Sigmoid colon (tissue), 7 donors: ENCODE results near the gene GPS1. TPM values are rescaled to one million over a fixed set of nuclear protein-coding genes. Genes with fewer than 3 reads are reported as not detected.

Source experiments
- DNase-seq: peaks from one replicate; pipeline ENCODE4 v3.0.0-alpha.2; 2019
- H3K27ac ChIP-seq, 4 donors: fragments of 200-600 bp; sonication (generic); one replicate each; pipeline ENCODE4 v1.5.1; 2016 to 2019; ENCODE audit warnings: mild to moderate bottlenecking in 1 of 4
- H3K27me3 ChIP-seq, 3 donors: fragments of 200-600 bp; sonication (generic); one replicate each; pipeline ENCODE4 v1.5.1; 2019; ENCODE audit warnings: mild to moderate bottlenecking in 1 of 3
- H3K36me3 ChIP-seq, 4 donors: fragments of 200-600 bp; sonication (generic); one replicate each; pipeline ENCODE4 v1.5.1; 2016 to 2019
- H3K4me1 ChIP-seq, 4 donors: fragments of 200-600 bp; sonication (generic); one replicate each; pipeline ENCODE4 v1.5.1; 2017 to 2019
- H3K4me3 ChIP-seq, 4 donors: fragments of 200-600 bp; sonication (generic); one replicate each; pipeline ENCODE4 v1.5.1; 2017 to 2019; ENCODE audit warnings: mild to moderate bottlenecking in 2 of 4, moderate library complexity in 1 of 4
- H3K9me3 ChIP-seq, 4 donors: fragments of 200-600 bp in 3 of 4; sonication (generic) in 3 of 4; one replicate each; pipeline versions ENCODE4 v1.5.1 to v1.6.1; 2013 to 2019
- CTCF ChIP-seq, 4 experiments: fragments of 450-650 bp in 3 of 4; fragments of 200-600 bp in 1 of 4; IDR thresholded peaks; one replicate each; pipeline ENCODE4 v1.5.1; 2016 to 2019; ENCODE audit warnings: antibody characterized with exemption in 4 of 4, mild to moderate bottlenecking in 3 of 4, moderate library complexity in 2 of 4
- EP300 ChIP-seq, 4 donors: sonication (generic); formaldehyde crosslinking; IDR thresholded peaks; one replicate each; pipeline ENCODE4 v1.6.1; 2017; ENCODE audit warnings: antibody characterized with exemption in 4 of 4
- POLR2A ChIP-seq, 2 donors: fragments of 450-650 bp; IDR thresholded peaks; one replicate each; pipeline ENCODE4 v1.6.1; 2016; ENCODE audit warnings: antibody characterized with exemption in 2 of 2, mild to moderate bottlenecking in 2 of 2, moderate library complexity in 2 of 2
- POLR2AphosphoS5 ChIP-seq, 4 donors: sonication (generic); formaldehyde crosslinking; IDR thresholded peaks; one replicate each; pipeline ENCODE4 v1.6.1; 2017; ENCODE audit warnings: antibody characterized with exemption in 4 of 4
- WGBS, 2 donors: extraction: QIAGEN DNeasy Blood & Tissue Kit; methylation state at CpG; one replicate each; pipeline ENCODE4 v1.1.7; 2013; 5-methylcytosine and 5-hydroxymethylcytosine counted together
- intact Hi-C: fragments of 100-400 bp; cut with DNase I; formaldehyde crosslinking; loops from one replicate; pipeline ENCODE4 v1.15.1; 2023
- polyA plus RNA-seq, 3 donors: library from polyadenylated mRNA; stranded (reverse); fragments of 200-250 nt; gene quantifications; one replicate each; pipeline ENCODE4 v1.2.3, GENCODE V29; 2013
- total RNA-seq, 4 donors: library from RNA; depleted of rRNA; stranded (reverse); fragments of >200 nt; gene quantifications; one replicate each; pipeline ENCODE4 v1.1.0, GENCODE V29; 2016
- donor health status: healthy with polysubstance abuse.
- donor health status: Bipolar disorder and iron deficiency.
- donor health status: healthy.

GPS1 gene
- total and polyA plus RNA-seq, 7 donors = 64.6 to 83.6 (median 69.1) TPM

GRCh38 chr17:82063424-82064415, 12.0 kb downstream of the GPS1 start:
- peaks cover 9 to 53% (median 19%) of the 10 kb centered on the region in 4 donors for H3K36me3 ChIP-seq
- H3K9me3 ChIP-seq = no peaks in the 10 kb centered on the region
- WGBS, 2 donors = 71 to 81% methylated on average over 20 of the region's 20 CpGs
- H3K4me3 ChIP-seq = no peak overlapping the region
- no peaks in the 10 kb centered on the region for H3K27me3 ChIP-seq
- H3K27ac ChIP-seq = no peak overlapping the region
- intact Hi-C loops = loop anchor here (2.0 kb wide), 1 partner anchor 35 kb away; the partner anchor contains the start of gene FASN
- no peak for TF ChIP-seq POLR2AphosphoS5 (IDR thresholded peaks at IDR 0.05)
- TF ChIP-seq POLR2A (IDR thresholded peaks at IDR 0.05) = no peak
- TF ChIP-seq EP300 (IDR thresholded peaks at IDR 0.05) = no peak
- TF ChIP-seq CTCF (IDR thresholded peaks at IDR 0.05) = no peak
- no peak for DNase-seq
- peaks cover 0 to 30% (median 25%) of the 10 kb centered on the region in 4 donors for H3K4me1 ChIP-seq

GRCh38 chr17:82064433-82065192, 12.9 kb downstream of the GPS1 start:
- intact Hi-C loops = loop anchor here (2.0 kb wide), 1 partner anchor 34 kb away; the partner anchor contains the start of gene FASN
- DNase-seq = no peak
- Histone ChIP-seq H3K4me1 (peaks cover 0 to 30% (median 25%) of the 10 kb centered on the region in 4 donors), H3K4me3 (peak overlapping the region; percentile 61 to 97 (median 88)), H3K36me3 (peaks cover 9 to 44% (median 19%) of the 10 kb centered on the region in 4 donors), H3K27me3 (no peaks in the 10 kb centered on the region), H3K9me3 (no peaks in the 10 kb centered on the region), H3K27ac (peak overlapping the region; percentile 76 to 89 (median 84))
- no peak for TF ChIP-seq CTCF (IDR thresholded peaks at IDR 0.05)
- TF ChIP-seq EP300 (IDR thresholded peaks at IDR 0.05) = no peak
- WGBS, 2 donors = 10 to 38% methylated on average over 36 of the region's 36 CpGs

- intact Hi-C loops = loop anchor here (2.0 kb wide), 1 partner anchor 34 kb away; the partner anchor contains the start of gene FASN
- WGBS, 2 donors = 1% methylated on average over 47 of the region's 47 CpGs
- no peak for DNase-seq
- Histone ChIP-seq H3K27ac (peak overlapping the region; percentile 76 to 89 (median 84)), H3K9me3 (no peaks in the 10 kb centered on the region), H3K36me3 (peaks cover 9 to 38% (median 18%) of the 10 kb centered on the region in 4 donors), H3K4me3 (peak overlapping the region; percentile 61 to 97 (median 88)), H3K27me3 (no peaks in the 10 kb centered on the region), H3K4me1 (peaks cover 0 to 30% (median 25%) of the 10 kb centered on the region in 4 donors)
- TF ChIP-seq POLR2AphosphoS5 (IDR thresholded peaks at IDR 0.05) (no peak), CTCF (IDR thresholded peaks at IDR 0.05) (no peak), EP300 (IDR thresholded peaks at IDR 0.05) (no peak), POLR2A (IDR thresholded peaks at IDR 0.05) (no peak)
These were observed 13.5 kb downstream of the GPS1 start for GRCh38 chr17:82065193-82065637.

GRCh38 chr17:82065638-82066303, 14.1 kb downstream of the GPS1 start, which contains the start of gene DUS1L:
TSS of gene DUS1L (minus strand) at chr17:82065804. CDS start at chr17:82065059, 745 bp downstream.
- TF ChIP-seq POLR2A (IDR thresholded peaks at IDR 0.05) = no peak
- TF ChIP-seq POLR2AphosphoS5 (IDR thresholded peaks at IDR 0.05) = peak in 3 of 4 donors; percentile 41 to 64 (median 50)
- TF ChIP-seq CTCF (IDR thresholded peaks at IDR 0.05) = no peak
- no peak for TF ChIP-seq EP300 (IDR thresholded peaks at IDR 0.05)
- H3K4me1 ChIP-seq = peaks cover 0 to 30% (median 25%) of the 10 kb centered on the region in 4 donors
- H3K4me3 ChIP-seq = peak within 1 kb of the TSS; percentile 61 to 97 (median 88)
- peak; percentile 80 for DNase-seq
- 10 to 12% methylated on average over 88 of the region's 88 CpGs for WGBS, 2 donors
- peaks cover 9 to 33% (median 15%) of the 10 kb centered on the region in 4 donors for H3K36me3 ChIP-seq
- intact Hi-C loops = loop anchor here (2.0 kb wide), 1 partner anchor 33 kb away; the partner anchor contains the start of gene FASN
- H3K27ac ChIP-seq = peak within 1 kb of the TSS; percentile 83 to 89 (median 86)
- no peaks in the 10 kb centered on the region for H3K27me3 ChIP-seq
- no peaks in the 10 kb centered on the region for H3K9me3 ChIP-seq
